HG02610 (cell line): Measurements from ENCODE around the gene MAPK14.

Experiments
- ATAC-seq: cut with Tn5 transposase; IDR thresholded peaks from one replicate; pipeline ENCODE4 v1.9.1; 2021; ENCODE audit warnings: mild to moderate bottlenecking, moderate library complexity; ENCODE audit not compliant: unreplicated experiment

Gene MAPK14

DNA sequence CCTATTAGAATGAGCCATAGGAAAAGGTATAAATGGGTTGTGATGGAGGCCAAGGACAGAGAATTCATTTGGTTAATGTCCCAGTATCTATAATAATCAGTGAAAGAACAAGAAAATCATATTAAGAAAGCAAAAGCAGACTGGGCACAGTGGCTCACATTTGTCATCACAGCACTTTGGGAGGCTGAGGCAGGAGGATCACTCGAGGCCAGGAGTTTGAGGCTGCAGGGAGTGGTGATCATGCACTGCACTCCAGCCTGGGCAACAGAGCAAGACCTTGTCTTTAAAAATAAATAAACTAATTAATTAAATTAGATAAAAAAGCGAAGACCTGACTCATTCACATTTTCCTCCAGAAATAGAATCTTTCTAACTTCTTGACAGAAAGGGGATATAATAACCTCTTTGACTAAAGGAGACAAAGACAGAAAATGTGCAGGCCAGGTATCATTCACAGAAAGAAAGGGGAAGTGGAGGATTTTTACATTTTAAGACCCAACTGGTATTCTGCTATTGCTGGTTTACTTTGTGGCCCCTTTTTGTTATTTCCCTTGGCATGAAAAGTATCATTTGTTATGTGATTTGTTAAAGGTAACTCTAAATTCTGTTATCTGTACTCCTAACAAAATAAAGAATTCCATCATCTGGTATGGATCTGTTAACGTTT lies 70.8 kb downstream of the MAPK14 start:
- no peak for ATAC-seq

- ATAC-seq: no peak
These were observed 71.5 kb downstream of the MAPK14 start for GRCh38 chr6:36098920-36099647.

DNA sequence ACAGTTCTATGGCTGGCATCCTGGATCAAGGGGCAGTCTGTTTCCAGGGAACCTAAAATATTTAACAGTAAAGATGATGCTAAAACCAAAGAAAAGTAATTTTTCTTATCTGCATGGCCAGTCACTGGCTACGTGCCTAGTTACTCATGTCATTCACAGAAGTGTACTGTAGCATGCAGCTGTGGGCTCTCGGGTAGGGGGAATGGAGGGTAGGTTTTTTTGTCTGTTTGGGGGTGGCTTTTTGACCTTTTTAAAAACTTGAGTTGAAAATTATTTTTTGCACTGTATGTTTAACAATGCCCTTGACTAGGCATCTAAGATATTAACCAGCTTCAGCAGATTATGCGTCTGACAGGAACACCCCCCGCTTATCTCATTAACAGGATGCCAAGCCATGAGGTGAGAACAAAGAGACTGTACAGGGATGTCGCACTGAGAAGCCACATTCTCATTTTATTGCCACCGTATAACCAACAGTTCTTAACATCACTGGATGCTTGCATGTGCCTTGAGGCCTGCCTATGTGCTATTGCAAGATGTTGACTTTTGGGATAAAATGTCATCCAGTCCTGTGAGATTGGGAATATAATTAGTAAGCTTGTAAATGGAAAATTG lies 72.4 kb downstream of the MAPK14 start:
- ATAC-seq: no peak

DNA sequence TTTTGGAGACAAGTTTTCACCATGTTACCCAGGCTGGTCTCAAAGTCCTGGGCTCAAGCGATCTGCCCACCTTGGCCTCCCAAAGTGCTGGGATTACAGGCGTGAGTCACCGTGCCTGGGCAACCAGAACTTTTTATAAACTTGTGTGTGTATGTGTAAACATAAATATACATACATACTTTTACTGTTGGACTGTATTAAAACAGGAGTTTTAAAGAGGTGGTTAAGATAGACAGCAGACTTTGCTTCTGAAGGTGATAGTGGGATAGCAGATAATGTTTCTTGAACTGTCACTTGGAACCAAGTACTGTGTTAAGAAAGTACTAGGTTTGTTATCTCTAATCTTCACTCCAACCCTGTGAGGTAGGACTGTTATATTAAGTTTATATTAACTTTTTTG lies 74.1 kb downstream of the MAPK14 start:
- ATAC-seq: no peak

- ATAC-seq: no peak
These were observed 75.2 kb downstream of the MAPK14 start for GRCh38 chr6:36102853-36103252.

DNA sequence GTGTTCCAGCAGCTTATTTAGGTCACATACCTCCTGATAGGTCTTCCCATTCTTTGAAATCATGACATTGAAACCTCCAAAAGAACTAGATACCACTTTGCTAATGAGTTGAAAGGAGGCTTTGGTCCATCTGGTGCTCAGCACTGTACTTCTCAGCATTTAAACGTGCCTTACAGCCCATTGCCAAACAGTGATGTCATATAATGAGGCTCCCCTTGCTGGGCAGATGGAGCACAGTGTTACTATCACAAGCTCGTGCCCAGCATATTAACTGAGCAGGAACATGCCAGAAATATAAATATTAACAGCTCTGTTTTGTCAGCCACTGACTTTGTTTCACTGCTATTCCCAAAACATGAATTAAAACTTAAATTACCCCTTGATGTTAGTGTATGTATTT lies 77.2 kb downstream of the MAPK14 start:
- no peak for ATAC-seq

DNA sequence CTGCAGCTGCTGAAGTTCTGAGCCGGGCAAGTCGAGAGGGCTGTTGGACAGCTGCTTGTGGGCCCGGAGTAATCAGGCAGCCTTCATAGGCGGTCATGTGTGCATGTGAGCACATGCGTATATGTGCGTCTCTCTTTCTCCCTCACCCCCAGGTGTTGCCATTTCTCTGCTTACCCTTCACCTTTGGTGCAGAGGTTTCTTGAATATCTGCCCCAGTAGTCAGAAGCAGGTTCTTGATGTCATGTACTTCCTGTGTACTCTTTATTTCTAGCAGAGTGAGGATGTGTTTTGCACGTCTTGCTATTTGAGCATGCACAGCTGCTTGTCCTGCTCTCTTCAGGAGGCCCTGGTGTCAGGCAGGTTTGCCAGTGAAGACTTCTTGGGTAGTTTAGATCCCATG lies 81.5 kb downstream of the MAPK14 start:
- ATAC-seq: no peak

DNA sequence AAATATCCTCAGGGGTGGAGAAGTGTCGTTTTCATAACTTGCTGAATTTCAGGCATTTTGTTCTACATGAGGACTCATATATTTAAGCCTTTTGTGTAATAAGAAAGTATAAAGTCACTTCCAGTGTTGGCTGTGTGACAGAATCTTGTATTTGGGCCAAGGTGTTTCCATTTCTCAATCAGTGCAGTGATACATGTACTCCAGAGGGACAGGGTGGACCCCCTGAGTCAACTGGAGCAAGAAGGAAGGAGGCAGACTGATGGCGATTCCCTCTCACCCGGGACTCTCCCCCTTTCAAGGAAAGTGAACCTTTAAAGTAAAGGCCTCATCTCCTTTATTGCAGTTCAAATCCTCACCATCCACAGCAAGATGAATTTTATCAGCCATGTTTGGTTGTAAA lies 82.4 kb downstream of the MAPK14 start:
- no peak for ATAC-seq

GRCh38 chr6:36110863-36111262 lies 83.3 kb downstream of the MAPK14 start:
- ATAC-seq: no peak

DNA sequence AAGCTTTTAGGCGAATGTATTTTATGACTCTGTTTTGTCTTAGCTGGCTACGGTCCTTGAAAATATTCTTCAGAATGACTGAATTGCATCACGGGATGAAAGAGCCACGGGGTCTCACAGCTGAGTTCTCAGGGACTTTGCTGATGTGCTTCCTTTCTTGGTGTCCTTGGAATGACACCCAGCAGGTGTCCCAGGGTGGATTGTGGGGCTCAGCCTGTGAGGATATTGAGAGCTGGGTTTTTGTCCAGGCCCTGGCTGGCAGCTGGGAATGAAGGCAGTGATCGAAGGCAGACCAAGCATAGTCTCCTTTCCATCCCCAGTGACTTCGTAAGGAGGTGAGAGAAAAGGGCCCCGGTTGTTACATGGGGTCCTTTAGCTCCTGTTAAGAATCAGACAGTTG lies 83.9 kb downstream of the MAPK14 start:
- ATAC-seq: no peak

DNA sequence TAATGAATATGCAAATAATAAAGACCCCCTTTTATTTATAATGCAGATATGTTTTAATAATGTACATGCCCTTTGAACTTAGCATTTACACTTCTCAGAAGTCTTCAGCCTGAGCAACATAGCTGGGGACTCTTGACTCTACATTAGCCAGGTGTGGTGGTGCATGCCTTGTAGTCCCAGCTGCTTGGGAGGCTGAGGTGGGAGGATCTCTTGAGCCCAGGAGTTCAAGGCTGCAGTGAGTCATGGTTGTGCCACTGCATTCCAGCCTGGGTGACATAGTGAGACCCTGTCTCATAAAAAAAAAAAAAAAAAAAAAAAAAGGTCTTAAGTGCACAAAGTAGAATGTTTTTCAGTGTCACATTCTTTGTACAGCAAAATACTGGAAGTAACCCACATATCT lies 85.4 kb downstream of the MAPK14 start:
- ATAC-seq: no peak

DNA sequence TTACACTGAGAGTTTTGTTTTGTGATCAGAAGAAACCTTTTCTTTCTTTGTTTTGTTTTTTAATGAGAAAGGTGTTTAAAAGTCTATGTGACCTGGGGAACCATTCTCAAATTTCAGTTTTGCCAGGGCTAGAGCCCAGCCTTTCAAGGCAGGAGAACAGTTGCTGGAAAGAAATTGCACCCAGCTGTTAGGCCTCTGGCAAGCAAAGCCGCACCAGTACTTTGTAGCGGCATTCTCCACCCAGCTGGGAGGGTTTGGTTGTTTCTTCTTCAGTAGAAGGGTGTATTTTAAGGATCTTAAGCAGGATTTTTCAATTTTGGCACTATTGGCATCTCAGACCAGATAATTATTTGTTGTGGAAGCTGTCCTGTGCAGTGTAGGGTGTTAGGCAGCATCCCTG lies 86.1 kb downstream of the MAPK14 start:
- no peak for ATAC-seq

DNA sequence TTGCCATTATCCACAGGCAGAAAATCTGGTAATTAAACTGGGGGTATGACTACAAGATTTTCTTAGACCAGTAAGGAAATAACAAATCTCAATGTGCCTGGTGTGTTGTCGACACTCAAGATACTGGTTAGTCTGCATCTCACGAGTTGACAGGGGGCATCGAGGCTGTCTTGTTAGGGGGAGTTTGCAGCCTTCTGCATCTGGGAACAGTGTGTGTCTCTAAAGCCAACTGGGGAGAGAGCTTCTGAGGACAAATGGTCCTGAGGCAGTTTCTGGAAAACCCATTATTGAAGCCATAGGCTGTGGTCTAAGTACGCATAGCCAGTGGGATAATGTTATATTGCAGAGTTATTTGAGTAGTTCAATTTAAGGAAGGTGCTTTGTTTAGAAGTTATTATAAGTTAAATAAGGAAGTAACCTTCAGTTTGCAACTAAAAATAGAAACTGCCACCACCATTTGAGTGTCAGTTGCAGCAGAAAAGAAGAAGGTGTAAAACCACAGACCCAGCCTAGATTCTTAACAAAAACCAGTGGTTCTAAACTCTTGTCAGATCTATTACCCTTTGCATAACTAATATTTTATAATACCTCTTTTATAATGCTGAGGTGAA lies 87.3 kb downstream of the MAPK14 start:
- ATAC-seq: no peak

DNA sequence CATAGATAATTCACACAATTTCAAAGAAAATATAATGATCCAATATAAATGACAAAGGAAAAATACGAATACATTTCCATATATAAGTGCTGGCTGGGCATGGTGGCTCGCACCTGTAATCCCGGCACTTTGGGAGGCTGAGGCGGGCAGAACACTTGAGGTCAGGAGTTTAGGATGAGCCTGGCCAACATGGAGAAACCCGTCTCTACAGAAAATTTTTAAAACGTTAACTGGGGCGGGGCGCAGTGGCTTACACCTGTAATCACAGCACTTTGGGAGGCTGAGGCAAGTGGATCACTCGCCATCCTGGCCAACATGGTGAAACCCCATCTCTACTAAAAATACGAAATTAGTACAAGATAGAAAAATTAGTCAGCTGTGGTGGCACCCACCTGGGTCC lies 87.8 kb downstream of the MAPK14 start:
- ATAC-seq: no peak

- ATAC-seq: no peak
These were observed 88.7 kb downstream of the MAPK14 start for GRCh38 chr6:36116066-36116864.

GRCh38 chr6:36116943-36117342 lies 89.3 kb downstream of the MAPK14 start:
- ATAC-seq: no peak

DNA sequence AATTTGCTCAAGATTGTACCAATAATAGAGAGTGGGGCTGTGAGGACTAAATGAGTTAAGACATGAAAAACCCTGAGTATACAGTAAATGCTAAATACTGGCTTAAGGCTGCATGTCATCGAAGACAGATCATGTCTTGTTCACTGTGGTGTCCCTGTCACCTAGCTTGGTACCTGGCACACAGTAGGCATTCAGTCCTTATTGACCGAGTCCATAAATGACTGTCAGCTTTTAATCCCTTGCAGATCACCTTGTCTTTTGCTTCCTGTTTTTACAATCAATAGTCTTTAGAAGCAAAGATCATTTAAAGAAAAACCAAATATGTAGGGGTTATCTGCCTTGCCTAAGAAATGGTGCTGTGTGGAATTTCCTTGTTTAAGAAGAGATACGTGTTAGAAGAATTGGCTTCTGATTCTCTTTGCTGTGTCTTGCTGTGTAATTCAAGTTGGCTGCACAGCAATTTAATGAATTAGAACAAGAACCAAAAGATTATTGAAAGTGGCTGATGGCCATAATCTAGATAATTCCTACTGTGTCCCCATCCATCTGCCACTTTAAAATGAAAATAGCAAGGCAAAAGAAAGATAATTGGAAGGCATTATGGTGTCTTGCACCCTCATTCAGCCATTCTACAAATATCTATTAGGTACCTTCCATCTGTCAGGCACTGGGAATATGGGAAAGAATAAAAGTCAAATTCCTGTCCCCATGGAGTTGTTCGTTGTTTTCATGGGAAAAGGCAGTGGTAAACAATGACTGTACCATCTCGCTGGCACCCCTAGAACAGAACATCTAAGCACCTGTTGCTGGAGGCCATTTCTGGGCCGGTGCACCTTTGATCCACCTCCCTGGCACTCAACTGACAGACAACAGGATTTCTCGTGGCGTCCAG lies 90.3 kb downstream of the MAPK14 start:
- ATAC-seq: no peak

DNA sequence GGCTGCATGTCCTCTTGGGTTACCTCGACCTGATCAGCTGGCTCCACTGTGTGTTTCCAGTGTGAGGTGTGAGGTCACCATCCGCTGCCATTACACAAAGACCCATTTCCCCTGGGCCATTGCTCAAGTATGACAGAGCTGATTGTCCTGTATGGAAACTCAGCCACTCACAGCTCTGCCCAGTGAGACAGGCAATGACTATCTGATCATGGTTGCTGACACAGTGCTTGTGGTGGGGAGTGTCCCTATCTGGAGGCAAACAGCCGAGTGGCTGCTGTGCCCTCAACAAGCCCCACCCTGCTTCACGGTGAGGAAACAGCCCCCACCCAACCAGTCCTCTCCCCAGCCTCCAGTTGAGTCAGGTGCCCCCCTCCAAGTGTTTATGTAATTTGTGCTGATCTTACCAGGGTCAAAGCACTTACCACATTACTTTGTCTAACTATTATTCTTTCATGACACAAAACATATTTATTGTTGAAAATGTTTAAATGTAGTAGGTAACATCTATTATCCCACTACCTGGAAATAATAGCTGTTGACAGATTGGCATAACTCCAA lies 91.0 kb downstream of the MAPK14 start:
- ATAC-seq: no peak

- no peak for ATAC-seq
These were observed 91.6 kb downstream of the MAPK14 start for GRCh38 chr6:36119209-36119608.

GRCh38 chr6:36120018-36120417 lies 92.4 kb downstream of the MAPK14 start:
- no peak for ATAC-seq
